PC-3 (cell line): ENCODE data around the gene NSRP1.

Source experiments
- CTCF ChIP-seq: fragments of 300-600 bp; sonication (generic); conservative IDR thresholded peaks from 2 replicates; pipeline ENCODE4 v1.5.1; 2017; ENCODE audit warnings: antibody characterized with exemption, low read depth, mild to moderate bottlenecking, low read length
- EZH2 ChIP-seq: fragments of 300-600 bp; sonication (generic); IDR thresholded peaks from one replicate; pipeline ENCODE4 v1.6.1; 2017; ENCODE audit warnings: antibody characterized with exemption, mild to moderate bottlenecking, low read length; ENCODE audit not compliant: unreplicated experiment

GRCh38 chr17:30176855-30177254 is 60.2 kb downstream of the NSRP1 start:
- no peak for TF ChIP-seq CTCF
- TF ChIP-seq EZH2, result no peak
